Measurements from ENCODE around the gene PAEP.

GRCh38 chr9:135526730-135527571, 34.6 kb upstream of the PAEP start:
- TF ChIP-seq, protein P1, sequence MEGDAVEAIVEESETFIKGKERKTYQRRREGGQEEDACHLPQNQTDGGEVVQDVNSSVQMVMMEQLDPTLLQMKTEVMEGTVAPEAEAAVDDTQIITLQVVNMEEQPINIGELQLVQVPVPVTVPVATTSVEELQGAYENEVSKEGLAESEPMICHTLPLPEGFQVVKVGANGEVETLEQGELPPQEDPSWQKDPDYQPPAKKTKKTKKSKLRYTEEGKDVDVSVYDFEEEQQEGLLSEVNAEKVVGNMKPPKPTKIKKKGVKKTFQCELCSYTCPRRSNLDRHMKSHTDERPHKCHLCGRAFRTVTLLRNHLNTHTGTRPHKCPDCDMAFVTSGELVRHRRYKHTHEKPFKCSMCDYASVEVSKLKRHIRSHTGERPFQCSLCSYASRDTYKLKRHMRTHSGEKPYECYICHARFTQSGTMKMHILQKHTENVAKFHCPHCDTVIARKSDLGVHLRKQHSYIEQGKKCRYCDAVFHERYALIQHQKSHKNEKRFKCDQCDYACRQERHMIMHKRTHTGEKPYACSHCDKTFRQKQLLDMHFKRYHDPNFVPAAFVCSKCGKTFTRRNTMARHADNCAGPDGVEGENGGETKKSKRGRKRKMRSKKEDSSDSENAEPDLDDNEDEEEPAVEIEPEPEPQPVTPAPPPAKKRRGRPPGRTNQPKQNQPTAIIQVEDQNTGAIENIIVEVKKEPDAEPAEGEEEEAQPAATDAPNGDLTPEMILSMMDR (IDR thresholded peaks at IDR 0.05) = no peak
- TF ChIP-seq POLR2A (IDR thresholded peaks at IDR 0.05) = no peak

Measured in right lobe of liver (tissue), 4 donors.